Measurements from ENCODE around the gene MRI1.
"Not testable (repeated sequence)": the region's sequence is repeated elsewhere in the genome, so short reads cannot be mapped to it uniquely, and the experiment has no call there.

Gene MRI1

DNA sequence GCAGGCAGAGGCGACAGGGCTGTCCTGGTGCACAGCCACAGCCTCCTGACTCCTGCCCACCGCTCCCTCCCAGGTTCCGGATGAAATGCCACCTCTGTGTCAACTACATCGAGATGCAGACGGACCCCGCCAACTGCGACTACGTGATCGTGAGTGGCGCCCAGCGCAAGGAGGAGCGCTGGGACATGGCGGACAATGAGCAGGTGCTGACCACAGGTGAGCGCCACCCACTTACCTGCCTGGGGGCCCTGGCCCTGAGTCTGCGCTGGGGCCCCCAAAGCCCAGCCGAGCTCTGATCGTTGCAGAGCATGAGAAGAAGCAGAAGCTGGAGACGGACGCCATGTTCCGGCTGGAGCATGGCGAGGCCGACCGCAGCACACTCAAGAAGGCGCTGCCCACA, 5.5 kb upstream of the MRI1 start:
- DNase-seq (ENCODE audit: low read depth in 4 of 4, low spot score in 1 of 4): no peak

DNA sequence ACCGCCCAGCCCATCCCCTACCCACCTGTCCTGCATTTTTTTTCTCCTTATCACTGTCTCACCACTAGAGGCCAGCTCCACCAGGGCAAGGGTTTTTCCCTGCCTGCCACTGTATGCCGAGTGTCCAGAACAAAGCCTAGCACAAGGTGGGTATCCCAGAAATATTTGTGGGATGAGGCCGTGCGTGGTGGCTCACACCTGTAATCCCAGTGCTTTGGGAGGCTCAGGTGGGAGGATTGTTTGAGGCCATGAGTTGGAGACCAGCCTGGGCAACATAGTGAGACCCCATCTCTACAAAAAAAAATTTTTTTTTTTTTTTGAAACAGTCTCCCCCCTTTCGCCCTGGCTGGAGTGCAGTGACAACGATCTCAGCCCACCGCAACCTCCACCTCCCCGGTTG, 2.9 kb upstream of the MRI1 start:
- DNase-seq (ENCODE audit: low read depth in 4 of 4, low spot score in 1 of 4): no peak

DNA sequence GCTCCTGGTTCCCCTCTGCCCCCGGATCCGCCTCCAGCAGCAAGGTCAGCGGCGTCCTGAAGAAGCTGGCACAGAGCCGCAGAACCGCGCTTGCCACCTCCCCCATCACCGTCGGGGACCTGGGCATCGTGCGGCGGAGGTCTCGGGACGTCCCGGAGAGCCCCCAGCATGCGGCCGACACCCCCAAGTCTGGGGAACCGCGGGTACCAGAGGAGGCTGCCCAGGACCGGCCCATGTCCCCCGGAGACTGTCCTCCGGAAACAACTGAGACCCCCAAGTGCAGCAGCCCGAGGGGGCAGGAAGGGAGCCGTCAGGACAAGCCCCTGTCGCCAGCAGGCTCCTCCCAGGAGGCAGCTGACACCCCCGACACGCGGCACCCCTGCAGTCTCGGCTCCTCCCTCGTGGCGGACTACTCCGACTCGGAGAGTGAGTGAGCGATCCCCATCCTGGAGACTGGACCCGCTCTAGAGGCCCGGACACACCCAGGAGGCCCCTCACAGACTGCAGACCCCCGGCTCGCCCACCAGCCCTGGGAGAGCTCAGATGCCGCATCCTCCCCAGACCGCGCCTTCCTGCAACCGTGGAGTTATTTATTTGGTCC, 1.6 kb upstream of the MRI1 start:
- no peak for DNase-seq (ENCODE audit: low read depth in 4 of 4, low spot score in 1 of 4)

DNA sequence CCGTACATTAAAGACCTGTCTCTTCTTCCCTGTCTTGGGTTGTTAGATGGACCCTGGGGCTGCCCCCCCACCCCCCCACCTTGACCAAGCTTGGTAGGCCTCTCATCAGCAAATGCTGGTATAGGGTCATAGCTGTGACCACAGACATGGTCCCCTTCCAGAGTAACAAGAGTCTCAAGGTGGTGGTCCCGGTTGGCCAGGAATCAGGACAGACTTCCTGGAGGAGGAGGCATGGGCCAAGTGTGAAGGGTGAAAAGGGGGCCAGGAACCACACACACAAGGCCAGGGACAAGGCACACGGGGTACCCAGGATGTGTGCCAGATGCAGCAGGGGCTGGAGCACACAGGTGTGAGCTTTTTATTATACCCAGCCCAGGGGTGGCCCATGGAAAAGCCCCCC, 1.1 kb upstream of the MRI1 start:
- DNase-seq (ENCODE audit: low read depth in 4 of 4, low spot score in 1 of 4): no peak

DNA sequence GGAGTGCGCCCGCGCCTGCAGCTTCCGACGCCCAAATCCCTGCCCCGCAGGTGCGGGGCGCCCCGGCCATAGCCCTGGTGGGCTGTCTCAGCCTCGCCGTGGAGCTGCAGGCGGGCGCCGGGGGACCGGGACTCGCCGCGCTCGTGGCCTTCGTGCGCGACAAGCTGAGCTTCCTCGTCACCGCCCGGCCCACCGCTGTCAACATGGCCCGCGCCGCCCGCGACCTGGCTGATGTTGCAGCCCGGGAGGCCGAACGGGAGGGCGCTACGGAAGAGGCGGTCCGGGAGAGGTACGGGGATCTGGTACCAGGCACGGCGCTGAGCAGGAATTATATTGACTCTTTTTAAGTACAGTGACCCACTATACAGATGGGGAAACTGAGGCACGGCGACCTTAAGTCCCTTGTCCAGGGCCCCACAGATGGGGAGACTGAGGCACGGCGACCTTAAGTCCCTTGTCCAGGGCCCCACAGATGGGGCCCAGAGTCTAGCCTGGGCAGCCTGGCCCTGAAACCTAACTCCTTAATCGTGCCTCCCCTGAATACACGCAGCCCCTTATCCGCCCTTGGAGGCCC, 586 bp downstream of the MRI1 start:
- peak in 2 of 4 experiments; percentile 16 to 26 for DNase-seq (ENCODE audit: low read depth in 4 of 4, low spot score in 1 of 4)

DNA sequence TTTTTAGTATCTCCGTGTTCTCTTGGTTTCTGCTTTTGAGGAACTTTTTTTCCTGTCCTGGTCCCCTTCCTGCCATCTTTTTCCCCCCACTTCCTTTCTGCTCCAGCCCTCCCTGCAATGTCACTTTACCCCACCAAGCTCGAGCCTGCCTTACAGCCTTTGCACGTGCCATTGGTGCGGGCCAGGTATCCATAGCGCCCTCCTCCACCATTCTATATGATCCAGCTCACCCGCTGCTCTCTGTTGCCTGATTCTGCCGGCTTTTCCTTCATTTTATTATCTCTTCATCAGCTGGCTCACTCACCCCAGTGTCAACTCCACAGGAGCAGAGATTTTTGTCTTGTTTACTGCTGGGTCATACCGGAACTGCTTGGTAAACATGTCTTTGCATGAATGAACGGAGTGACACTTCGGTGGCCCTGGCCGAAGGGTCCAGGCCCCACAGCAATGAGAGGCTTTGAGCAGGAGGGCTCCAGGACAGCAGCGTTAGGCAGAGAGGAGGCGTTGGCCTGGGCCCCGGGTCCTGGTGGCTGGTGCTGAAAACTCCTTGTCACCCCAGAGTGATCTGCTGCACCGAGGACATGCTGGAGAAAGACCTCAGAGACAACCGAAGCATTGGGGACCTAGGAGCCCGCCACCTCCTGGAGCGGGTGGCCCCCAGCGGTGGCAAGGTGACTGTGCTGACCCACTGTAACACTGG, 1.2 kb downstream of the MRI1 start:
- DNase-seq (ENCODE audit: low read depth in 4 of 4, low spot score in 1 of 4): no peak

DNA sequence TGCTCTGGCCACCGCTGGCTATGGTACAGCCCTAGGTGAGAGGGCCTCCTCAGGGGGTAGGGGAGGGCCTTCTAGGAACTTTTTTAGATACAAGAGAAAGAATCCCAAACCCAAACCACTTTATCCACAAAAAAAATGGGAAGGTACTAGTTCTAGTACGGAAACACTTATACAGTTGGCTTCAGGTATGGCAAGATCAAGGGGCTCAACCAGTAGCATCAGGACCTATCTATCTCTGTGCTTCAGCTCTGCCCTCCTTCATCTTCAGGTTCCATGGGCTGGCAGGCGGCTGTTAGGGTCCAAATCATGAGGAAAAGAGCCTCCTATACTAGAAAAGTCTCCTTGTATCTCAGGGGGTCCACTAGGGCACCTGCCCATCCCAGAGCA, 1.8 kb downstream of the MRI1 start:
- DNase-seq (ENCODE audit: low read depth in 4 of 4, low spot score in 1 of 4): no peak

DNA sequence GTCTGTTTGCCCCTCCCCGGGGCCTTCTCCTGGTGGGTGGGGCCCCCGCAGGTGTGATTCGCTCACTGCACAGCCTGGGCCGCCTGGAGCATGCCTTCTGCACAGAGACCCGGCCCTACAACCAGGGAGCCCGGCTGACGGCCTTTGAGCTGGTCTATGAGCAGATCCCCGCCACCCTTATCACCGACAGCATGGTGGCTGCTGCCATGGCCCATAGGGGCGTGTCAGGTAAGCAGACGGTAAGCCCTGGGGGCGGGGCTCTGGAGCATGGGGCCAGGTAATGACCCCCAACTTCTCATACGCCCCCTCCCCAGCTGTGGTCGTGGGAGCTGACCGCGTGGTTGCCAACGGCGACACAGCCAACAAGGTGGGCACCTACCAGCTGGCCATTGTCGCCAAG, 4.2 kb downstream of the MRI1 start:
- no peak for DNase-seq (ENCODE audit: low read depth in 4 of 4, low spot score in 1 of 4)

DNA sequence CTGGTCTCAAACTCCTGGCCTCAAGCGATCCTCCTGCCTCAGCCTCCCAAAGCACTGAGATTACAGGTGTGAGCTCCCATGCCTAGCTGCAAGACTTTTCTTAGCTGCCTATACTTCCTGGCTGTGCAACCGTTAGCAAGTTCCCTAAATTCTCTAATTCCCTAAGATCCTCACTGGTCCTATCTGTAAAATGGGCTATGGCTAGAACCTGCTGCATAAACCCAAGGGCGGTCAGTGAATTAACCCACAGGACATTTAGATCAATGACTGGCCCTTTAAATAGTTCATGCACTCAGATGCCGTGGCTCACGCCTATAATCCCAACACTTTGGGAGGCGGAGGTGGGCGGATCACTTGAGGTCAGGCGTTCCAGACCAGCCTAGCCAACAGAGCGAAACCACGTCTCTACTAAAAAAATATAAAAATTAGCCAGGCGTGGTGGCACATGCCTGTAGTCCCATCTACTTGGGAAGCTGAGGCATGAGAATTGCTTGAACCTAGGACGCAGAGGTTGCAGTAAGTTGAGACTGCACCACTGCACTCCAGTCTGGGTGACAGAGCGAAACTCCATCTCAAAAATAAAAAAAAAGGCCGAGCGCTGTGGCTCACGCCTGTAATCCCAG, 5.8 kb downstream of the MRI1 start:
- no peak for DNase-seq (ENCODE audit: low read depth in 4 of 4, low spot score in 1 of 4)

DNA sequence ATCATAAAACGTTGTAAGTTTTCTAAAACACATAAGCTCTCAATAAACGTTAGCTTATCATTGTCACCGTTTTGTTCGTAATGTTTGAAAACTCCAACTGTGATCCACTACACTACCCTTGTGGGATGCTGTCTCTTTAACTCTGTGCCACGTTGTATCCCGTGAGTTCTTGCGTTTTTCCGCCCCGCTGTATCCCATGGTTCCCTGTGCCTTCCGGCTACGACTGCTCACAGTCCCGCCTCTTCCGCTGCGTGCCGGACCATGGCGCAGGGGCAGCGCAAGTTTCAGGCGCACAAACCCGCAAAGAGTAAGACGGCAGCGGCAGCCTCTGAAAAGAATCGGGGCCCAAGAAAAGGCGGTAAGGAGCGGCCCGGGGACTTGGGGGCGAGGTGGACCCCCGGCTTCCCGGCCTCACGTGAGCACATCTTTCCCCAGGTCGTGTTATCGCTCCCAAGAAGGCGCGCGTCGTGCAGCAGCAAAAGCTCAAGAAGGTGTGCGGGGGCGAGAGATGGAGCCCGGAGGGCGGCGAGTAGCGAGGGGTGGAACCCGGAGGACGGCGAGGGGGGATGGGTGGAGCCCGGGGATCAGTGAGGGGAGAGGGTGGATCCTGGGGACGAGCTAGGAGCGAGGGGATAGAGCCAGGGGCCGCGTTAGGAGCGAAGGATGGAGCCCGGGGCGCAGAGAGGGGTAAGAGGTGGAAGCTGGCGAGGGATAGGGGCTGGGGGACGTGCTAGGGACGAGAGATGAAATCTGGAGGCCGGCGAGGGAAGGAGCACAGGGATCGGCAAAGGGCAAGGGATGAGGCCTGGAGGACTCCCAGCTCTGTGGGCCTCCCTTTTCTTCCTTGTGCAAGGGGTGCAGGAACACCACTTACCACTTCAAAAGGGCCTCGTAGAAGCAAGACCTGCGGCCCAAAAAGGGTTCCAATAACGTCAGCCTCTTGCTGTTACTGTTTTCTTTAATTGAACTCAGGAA, 10.2 kb downstream of the MRI1 start, which contains the start of gene C19orf53:
Gene C19orf53 (plus strand): TSS at position 240 of the 975 bp plus-strand sequence. CDS start 22 bp downstream, at position 262.
- DNase-seq (ENCODE audit: low read depth in 4 of 4, low spot score in 1 of 4): peak; percentile 68 to 83 (median 80)

DNA sequence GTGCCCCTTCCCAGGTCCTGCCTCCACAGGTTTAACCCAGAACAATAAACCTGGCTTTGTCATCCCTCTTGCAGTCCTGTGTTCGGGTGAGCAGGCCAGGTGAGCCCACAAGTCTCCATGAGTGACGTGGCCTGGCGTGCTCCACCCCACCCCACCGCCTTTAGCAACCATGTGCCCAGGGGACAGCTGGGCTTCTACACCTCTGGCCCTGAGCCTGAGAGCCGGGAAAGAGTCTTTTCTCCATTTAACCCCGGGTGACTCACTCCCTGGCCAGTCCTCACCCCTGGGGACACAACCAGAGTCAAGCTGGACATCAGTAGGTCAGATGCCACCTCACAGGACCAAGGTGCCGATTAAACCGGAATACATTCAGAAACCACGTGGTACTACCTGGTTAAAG, 14.1 kb downstream of the MRI1 start:
- no peak for DNase-seq (ENCODE audit: low read depth in 4 of 4, low spot score in 1 of 4)

DNA sequence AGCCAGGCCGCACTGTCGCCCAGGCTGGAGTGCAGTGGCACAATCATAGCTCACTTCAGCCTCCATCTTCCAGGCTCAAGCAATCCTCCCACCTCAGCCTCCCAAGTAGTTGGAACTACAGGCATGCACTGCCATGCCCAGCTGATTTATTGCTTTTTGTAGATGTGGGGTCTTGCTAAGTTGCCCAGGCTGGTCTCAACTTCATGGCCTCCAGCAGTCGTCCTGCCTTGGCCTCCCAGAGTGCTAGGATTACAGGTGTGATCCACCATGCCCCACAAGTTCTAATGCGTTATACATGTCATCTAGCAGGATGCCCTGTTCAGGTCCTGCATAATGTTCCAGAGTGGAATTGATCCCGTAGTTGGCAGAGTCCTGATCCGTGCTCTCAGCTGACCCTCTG, 14.5 kb downstream of the MRI1 start:
- DNase-seq (ENCODE audit: low read depth in 4 of 4, low spot score in 1 of 4): no peak

DNA sequence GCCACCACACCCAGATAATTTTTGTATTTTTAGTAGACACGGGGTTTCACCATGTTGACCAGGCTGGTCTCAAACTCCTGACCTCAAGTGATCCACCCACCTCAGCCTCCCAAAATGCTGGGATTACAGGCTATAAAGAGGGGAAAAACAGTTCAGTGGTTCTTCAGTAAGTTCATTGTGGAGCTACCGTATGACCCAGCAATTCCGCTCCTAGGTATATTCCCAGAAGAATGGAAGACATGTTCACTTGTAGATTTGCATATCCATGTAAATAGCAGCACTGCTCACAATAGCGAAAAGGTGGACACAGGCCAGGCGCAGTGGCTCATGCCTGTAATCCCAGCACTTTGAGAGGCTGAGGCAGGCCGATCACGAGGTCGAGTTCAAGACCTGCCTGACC, 15.5 kb downstream of the MRI1 start:
- DNase-seq (ENCODE audit: low read depth in 4 of 4, low spot score in 1 of 4): not testable (repeated sequence)

DNA sequence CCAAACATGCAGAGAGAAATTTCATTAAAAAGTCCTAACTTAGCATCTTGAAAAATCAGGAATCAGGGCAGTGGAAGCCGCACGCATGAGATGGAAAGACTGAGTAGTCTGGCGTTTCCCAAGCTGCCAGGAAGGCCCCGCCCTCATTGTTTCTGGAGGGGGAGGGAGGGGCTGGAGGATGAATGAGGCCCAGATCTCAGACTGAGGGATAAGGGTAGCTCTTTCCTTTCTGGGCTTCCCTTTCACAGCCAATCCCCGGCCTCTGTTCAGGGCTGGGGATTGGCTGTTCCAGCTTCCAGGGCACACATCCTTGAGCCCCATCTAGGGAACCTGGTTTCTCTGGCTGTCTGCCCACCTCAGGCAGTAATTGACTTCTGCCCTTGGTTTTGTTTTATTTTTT, 17.2 kb downstream of the MRI1 start:
- DNase-seq (ENCODE audit: low read depth in 4 of 4, low spot score in 1 of 4): no peak

DNA sequence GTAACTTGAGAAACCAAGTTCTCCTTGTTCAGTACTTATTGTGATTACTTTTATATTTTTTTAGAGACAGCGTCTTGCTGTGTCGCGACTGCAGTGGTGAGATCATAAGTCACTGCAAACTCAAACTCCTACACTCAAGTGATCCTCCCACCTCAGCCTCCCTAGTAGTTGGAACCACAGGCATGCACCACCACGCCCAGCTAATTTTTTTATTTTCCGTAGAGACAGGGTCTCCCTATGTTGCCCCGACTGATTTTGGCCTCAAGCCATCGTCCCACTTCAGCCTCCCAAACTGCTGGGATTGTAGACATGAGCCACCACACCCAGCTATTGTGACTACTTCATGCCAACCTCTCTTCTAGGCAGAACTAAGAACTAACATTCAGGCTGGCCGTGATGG, 18.2 kb downstream of the MRI1 start:
- DNase-seq (ENCODE audit: low read depth in 4 of 4, low spot score in 1 of 4): no peak

DNA sequence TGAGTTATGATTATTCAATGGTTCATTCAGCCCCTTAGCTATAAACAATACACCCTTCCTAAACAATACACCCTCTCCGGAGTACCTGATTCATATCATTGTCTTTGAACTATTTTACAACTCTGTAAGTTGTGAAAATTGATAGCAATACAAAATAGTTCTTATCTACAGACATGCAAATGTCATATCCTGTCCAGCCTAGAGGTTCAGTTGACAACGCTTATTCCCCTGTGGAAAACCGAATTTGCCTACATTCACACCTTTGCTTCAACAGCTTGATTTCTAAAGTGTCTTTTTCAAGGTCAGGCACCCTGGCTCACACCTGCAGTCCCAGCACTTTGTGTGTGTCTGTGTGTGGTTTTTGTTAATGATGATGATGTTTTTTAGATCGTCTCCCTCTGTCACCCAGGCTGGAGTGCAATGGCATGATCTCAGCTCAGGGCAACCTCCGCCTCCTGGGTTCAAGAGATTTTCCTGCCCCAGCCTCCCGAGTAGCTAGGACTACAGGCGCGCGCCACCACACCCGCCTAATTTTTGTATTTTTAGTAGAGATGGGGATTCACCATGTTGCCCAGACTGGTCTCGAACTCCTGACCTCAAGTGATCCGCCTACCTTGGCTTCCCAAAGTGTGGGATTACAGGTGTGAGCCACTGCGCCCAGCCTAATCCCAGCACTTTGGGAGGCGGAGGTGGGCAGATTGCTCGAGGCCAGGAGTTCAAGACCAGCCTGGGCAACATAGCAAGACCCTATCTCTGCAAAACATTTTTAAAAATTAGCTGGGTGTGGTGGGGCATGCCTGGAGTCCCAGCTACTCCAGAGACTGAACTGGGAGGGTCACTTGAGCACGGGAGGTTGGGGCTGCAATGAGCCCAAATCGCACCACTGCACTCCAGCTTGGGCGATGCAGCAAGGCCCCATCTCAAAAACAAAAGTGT, 19.5 kb downstream of the MRI1 start:
- DNase-seq (ENCODE audit: low read depth in 4 of 4, low spot score in 1 of 4): no peak

DNA sequence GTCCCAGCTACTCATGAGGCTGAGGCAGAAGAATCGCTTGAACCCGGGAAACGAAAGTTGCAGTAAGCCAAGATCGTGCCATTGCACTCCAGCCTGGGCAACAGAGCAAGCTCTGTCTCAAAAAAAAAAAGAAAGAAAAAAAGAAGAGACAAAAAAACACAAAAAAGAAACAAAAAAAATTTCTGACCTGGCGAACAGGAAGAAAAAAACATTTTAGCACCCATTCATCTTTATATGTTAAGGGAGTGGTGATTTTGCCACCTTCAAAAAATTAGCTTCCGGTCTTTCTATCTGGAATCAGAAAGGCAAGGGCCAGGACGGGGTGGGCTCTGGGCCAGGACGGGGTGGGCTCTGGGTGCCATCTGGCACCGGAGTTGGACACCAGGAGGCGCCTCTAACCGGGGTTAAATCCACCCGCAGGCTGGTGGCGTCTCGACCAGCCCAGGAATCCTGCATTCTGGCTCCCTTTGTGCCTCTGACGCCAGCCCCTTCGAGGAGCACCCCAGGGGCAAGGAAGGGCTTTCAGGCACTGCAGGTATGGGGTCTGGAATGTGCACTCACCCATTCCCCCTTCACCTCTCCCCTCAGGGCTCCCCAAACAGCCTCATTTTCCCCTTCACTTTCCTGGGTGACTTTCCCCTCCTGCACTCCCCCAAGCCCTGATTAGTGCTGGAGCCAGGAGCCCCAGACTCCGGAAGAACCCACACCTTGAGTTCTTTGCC, 20.6 kb downstream of the MRI1 start:
- DNase-seq (ENCODE audit: low read depth in 4 of 4, low spot score in 1 of 4): peak; percentile 31 to 58 (median 47)

DNA sequence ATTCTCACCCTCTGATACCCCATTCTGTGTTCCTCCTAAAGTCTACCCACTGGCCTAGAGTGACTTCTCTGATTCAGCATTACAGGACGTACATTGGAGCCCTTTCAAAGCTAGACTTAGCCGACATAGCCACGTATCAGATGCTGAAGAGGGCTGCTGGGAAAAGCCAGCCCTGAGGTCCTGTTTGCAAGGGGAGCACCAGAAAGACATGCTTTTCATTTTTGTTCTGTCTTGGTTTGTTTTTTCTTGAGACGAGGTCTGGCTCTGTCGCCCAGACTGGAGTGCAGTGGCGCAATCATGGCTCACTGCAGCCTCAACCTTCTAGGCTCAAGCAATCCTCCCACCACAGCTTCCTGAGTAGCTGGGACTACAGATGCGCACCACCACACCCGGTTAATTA, 24.7 kb downstream of the MRI1 start:
- no peak for DNase-seq (ENCODE audit: low read depth in 4 of 4, low spot score in 1 of 4)

DNA sequence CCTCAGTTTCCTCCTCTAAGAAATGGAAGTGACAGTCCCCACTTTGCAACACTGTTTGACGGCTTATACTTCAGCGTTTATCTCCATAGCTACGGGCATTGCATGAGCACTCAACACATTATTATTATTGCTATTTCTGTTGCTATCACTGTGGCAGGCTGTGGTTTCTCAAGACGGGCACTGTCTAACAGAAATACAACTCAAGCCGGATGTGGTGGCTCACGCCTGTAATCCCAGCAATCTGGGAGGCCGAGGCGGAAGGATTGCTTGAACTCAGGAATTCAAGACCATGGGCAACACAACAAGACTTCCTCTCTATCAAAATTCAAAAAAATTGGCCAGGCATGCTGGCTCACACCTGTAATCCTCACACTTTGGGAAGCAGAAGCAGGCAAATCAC, 26.0 kb downstream of the MRI1 start:
- no peak for DNase-seq (ENCODE audit: low read depth in 4 of 4, low spot score in 1 of 4)
